Measurements from ENCODE around the gene EN2. TPM values are rescaled to one million over a fixed set of nuclear protein-coding genes. Genes with fewer than 3 reads are reported as not detected.
"Not testable (repeated sequence)": the region's sequence is repeated elsewhere in the genome, so short reads cannot be mapped to it uniquely, and the experiment has no call there.

EN2 gene
- total RNA-seq, 6 experiments from 2014 or later: not detected

GRCh38 chr7:155441856-155442255 is 16.1 kb upstream of the EN2 start:
- 21% methylated on average over 3 of the region's 6 CpGs for WGBS (ENCODE audit: insufficient coverage, low coverage, low lambda C conversion rate, missing lambda C conversion rate)
- Histone ChIP-seq H3K27me3 (no peaks in the 10 kb centered on the region), H3K4me3 (no peak overlapping the region), H3K4me1 (no peaks in the 10 kb centered on the region), H3K27ac (no peak overlapping the region), H3K36me3 (no peaks in the 10 kb centered on the region), H3K9me3 (no peaks in the 10 kb centered on the region)
- DNase-seq: peak in 1 of 3 donors; percentile 5
- intact Hi-C loops (cut with DNase I): no loop called here
- ATAC-seq: no peak
- no peak for TF ChIP-seq POLR2A (IDR thresholded peaks at IDR 0.05)
- no peak for TF ChIP-seq CTCF (IDR thresholded peaks at IDR 0.05)

- intact Hi-C loops (cut with DNase I): no loop called here
- peak in 1 of 3 donors; percentile 22 for DNase-seq
- WGBS (ENCODE audit: insufficient coverage, low coverage, low lambda C conversion rate, missing lambda C conversion rate): 81% methylated on average over 7 of the region's 8 CpGs
- Histone ChIP-seq H3K4me1 (peaks cover 0 to 5% (median 0%) of the 10 kb centered on the region in 4 donors), H3K27me3 (peaks cover 8% of the 10 kb centered on the region in 2 donors), H3K4me3 (no peak overlapping the region), H3K36me3 (no peaks in the 10 kb centered on the region), H3K9me3 (no peaks in the 10 kb centered on the region), H3K27ac (no peak overlapping the region)
- no peak for ATAC-seq
- TF ChIP-seq POLR2A (IDR thresholded peaks at IDR 0.05) (no peak), CTCF (IDR thresholded peaks at IDR 0.05) (no peak)
Measured at GRCh38 chr7:155444746-155445145, 13.2 kb upstream of the EN2 start.

- H3K36me3 ChIP-seq; DNase-seq; H3K9me3 ChIP-seq; ATAC-seq; H3K4me3 ChIP-seq; intact Hi-C loops (cut with DNase I); H3K27ac ChIP-seq; H3K4me1 ChIP-seq: not testable (repeated sequence)
- H3K27me3 ChIP-seq: peaks cover 8 to 16% of the 10 kb centered on the region in 2 donors
- 61% methylated on average over 9 of the region's 9 CpGs for WGBS (ENCODE audit: insufficient coverage, low coverage, low lambda C conversion rate, missing lambda C conversion rate)
Measured at GRCh38 chr7:155445606-155446005, 12.3 kb upstream of the EN2 start.

GRCh38 chr7:155447603-155448002 is 10.3 kb upstream of the EN2 start:
- H3K4me3 ChIP-seq: no peak overlapping the region
- H3K9me3 ChIP-seq: no peaks in the 10 kb centered on the region
- no peak for DNase-seq
- no peak for TF ChIP-seq POLR2A (IDR thresholded peaks at IDR 0.05)
- TF ChIP-seq CTCF (IDR thresholded peaks at IDR 0.05): no peak
- H3K4me1 ChIP-seq: peaks cover 0 to 9% (median 0%) of the 10 kb centered on the region in 4 donors
- ATAC-seq: no peak
- peaks cover 8 to 35% of the 10 kb centered on the region in 2 donors for H3K27me3 ChIP-seq
- no peak overlapping the region for H3K27ac ChIP-seq
- intact Hi-C loops (cut with DNase I): no loop called here
- H3K36me3 ChIP-seq: no peaks in the 10 kb centered on the region
- WGBS (ENCODE audit: insufficient coverage, low coverage, low lambda C conversion rate, missing lambda C conversion rate): 18% methylated on average over 2 of the region's 2 CpGs

- ATAC-seq (peak in 3 of 4 donors; percentile 20 to 35 (median 32)), DNase-seq (no peak)
- H3K9me3 ChIP-seq: no peaks in the 10 kb centered on the region
- TF ChIP-seq CTCF (IDR thresholded peaks at IDR 0.05) (no peak), POLR2A (IDR thresholded peaks at IDR 0.05) (no peak)
- no peaks in the 10 kb centered on the region for H3K36me3 ChIP-seq
- no peak overlapping the region for H3K4me3 ChIP-seq
- 0% methylated on average over 1 of the region's 35 CpGs for WGBS (ENCODE audit: insufficient coverage, low coverage, low lambda C conversion rate, missing lambda C conversion rate)
- intact Hi-C loops (cut with DNase I): no loop called here
- no peak overlapping the region for H3K27ac ChIP-seq
- H3K4me1 ChIP-seq: peaks cover 0 to 9% (median 0%) of the 10 kb centered on the region in 4 donors
- H3K27me3 ChIP-seq: peaks cover 8 to 45% of the 10 kb centered on the region in 2 donors
Measured at GRCh38 chr7:155448632-155449007, 9.3 kb upstream of the EN2 start.

All from right lobe of liver (tissue), 6 donors.